Brain microvascular endothelial cell (primary cell): ENCODE results near the gene DNAH17.

Source experiments
- DNase-seq: peaks from one replicate; pipeline ENCODE4 v3.0.0-alpha.2; 2020
- H3K27ac ChIP-seq: fragments of 250-450 bp; sonication (Bioruptor Pico); 2 replicates; pipeline ENCODE4 v1.5.1; 2020; ENCODE audit warnings: mild to moderate bottlenecking, moderate library complexity
- H3K27me3 ChIP-seq: fragments of 250-450 bp; sonication (Bioruptor Pico); replicated peaks from 2 replicates; pipeline ENCODE4 v1.5.1; 2020; ENCODE audit warnings: mild to moderate bottlenecking
- H3K36me3 ChIP-seq: fragments of 250-450 bp; sonication (Bioruptor Pico); replicated peaks from 2 replicates; pipeline ENCODE4 v1.5.1; 2020; ENCODE audit warnings: mild to moderate bottlenecking
- H3K4me3 ChIP-seq: 2 replicates; pipeline ENCODE4 v1.5.1; 2011; ENCODE audit warnings: low read depth, mild to moderate bottlenecking, control low read depth, low read length, moderate library complexity
- in situ Hi-C: cut with HindIII; loops from 2 replicates; pipeline ENCODE4 v1.10.0; 2017; ENCODE audit warnings: low sequenced_read_pairs, low pct_ligation_motif_present
- TF ChIP-seq, protein P1 (sequence below): IDR thresholded peaks from 2 replicates; pipeline ENCODE4 v1.5.1; 2011; ENCODE audit warnings: low read depth, mild to moderate bottlenecking, moderate library complexity, low read length, control low read depth, inconsistent platforms; ENCODE audit errors: missing control alignments

The DNAH17 gene

GRCh38 chr17:78380370-78380769 lies 196.8 kb downstream of the DNAH17 start:
- no peaks in the 10 kb centered on the region for H3K36me3 ChIP-seq
- in situ Hi-C loops: no loop called here
- H3K27me3 ChIP-seq: no peaks in the 10 kb centered on the region
- H3K27ac ChIP-seq: no peak overlapping the region
- no peak overlapping the region for H3K4me3 ChIP-seq
- no peak for DNase-seq
- TF ChIP-seq, protein P1, sequence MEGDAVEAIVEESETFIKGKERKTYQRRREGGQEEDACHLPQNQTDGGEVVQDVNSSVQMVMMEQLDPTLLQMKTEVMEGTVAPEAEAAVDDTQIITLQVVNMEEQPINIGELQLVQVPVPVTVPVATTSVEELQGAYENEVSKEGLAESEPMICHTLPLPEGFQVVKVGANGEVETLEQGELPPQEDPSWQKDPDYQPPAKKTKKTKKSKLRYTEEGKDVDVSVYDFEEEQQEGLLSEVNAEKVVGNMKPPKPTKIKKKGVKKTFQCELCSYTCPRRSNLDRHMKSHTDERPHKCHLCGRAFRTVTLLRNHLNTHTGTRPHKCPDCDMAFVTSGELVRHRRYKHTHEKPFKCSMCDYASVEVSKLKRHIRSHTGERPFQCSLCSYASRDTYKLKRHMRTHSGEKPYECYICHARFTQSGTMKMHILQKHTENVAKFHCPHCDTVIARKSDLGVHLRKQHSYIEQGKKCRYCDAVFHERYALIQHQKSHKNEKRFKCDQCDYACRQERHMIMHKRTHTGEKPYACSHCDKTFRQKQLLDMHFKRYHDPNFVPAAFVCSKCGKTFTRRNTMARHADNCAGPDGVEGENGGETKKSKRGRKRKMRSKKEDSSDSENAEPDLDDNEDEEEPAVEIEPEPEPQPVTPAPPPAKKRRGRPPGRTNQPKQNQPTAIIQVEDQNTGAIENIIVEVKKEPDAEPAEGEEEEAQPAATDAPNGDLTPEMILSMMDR: no peak

GRCh38 chr17:78379131-78379491 lies 198.1 kb downstream of the DNAH17 start:
- DNase-seq: peak; percentile 79
- no peaks in the 10 kb centered on the region for H3K36me3 ChIP-seq
- in situ Hi-C loops: no loop called here
- H3K27ac ChIP-seq: peak overlapping the region; percentile 90
- no peaks in the 10 kb centered on the region for H3K27me3 ChIP-seq
- TF ChIP-seq, protein P1: no peak
- peak overlapping the region; percentile 95 for H3K4me3 ChIP-seq

GRCh38 chr17:78378225-78379130 lies 198.7 kb downstream of the DNAH17 start, which contains the start of gene PGS1:
TSS of gene PGS1 (plus strand) at chr17:78378649. CDS start at chr17:78378666, 17 bp downstream.
- no peaks in the 10 kb centered on the region for H3K27me3 ChIP-seq
- H3K27ac ChIP-seq: peak within 1 kb of the TSS; percentile 90
- peak within 1 kb of the TSS; percentile 95 for H3K4me3 ChIP-seq
- DNase-seq: peak; percentile 52
- H3K36me3 ChIP-seq: no peaks in the 10 kb centered on the region
- TF ChIP-seq, protein P1: no peak
- in situ Hi-C loops: no loop called here

DNA sequence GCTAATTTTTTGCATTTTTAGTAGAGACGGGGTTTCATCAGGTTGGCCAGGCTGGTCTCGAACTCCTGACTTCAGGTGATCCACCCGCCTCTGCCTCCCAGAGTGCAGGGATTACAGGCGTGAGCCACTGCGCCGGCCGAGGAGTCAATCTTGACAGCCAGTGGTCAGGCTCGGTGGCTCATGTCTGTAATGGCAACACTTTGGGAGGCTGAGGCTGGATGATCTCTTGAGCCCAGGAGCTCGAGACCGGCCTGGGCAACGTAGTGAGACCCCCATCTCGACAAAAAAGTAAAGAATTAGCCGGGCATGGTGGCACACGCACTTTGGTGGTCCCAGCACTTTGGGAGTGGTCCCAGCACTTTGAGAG lies 199.4 kb downstream of the DNAH17 start:
- Histone ChIP-seq H3K27ac (peak overlapping the region; percentile 90), H3K4me3 (peak overlapping the region; percentile 95), H3K27me3 (no peaks in the 10 kb centered on the region), H3K36me3 (no peaks in the 10 kb centered on the region)
- TF ChIP-seq, protein P1: no peak
- in situ Hi-C loops: no loop called here
- DNase-seq: no peak

DNA sequence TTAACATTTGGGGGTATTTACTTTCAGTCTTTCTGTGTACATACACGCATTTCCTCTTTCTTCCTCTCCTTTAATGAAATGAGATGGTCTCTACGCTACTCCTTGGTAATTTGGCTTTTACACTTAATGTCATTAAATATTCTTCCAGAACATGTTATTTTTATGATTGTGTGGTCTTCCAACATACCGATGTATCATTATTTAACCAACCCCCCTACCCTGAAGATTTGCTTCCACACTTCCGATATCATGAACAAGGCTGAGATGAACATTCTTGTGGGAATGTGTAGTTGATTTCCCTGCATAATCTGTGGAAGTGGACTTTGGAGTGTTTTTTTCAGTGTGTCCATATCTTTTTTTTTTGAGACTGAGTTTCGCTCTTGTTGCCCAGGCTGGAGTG lies 201.0 kb downstream of the DNAH17 start:
- no peak for DNase-seq
- in situ Hi-C loops: no loop called here
- no peaks in the 10 kb centered on the region for H3K27me3 ChIP-seq
- TF ChIP-seq, protein P1: no peak
- no peaks in the 10 kb centered on the region for H3K36me3 ChIP-seq
- no peak overlapping the region for H3K4me3 ChIP-seq
- peak overlapping the region; percentile 94 for H3K27ac ChIP-seq
